Measurements from ENCODE around the gene RHOC. TPM values are rescaled to one million over a fixed set of nuclear protein-coding genes. Genes with fewer than 3 reads are reported as not detected.

RHOC gene
- total RNA-seq: 100 to 1,000 TPM; 190 to 330 TPM

DNA sequence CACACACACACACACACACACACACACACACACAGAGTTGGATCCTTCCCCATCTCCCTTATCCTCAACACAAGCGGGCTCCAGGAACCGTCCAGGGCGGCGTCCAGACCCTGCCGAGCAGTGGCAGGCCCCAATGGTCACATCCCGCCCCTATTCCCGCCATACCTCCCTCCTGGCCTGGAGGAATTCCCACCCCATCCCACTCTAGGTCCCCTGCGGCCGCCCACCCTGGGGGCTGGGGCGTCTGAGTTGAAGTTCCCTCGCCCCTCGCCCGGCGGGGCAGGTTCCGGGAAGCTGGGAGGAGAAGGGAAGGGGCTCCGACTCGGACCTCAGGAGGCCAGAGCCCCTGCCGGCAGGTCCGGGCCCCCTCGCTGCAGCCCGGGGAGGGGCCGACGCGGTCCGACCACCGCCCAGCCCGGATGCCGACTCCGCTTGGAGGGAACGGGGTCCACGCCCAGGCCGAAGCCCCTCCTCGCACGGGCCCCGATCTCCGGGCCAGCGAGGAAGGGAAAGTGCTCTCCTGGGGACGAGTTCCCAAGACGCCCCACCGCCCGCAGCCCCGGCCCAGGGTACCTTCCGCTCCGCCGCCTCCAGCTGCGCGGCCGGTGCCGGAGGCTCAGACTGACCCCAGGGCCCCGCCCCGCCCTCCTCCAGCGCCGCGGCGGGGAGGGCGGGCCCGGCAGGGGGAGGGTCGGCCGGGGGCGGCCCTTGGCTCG lies at the start of gene RHOC:
RHOC (minus strand) TSS at position 623 of the 716 bp plus-strand sequence. CDS start 3,328 bp downstream, outside the sequence.
- TF ChIP-seq, protein P1, sequence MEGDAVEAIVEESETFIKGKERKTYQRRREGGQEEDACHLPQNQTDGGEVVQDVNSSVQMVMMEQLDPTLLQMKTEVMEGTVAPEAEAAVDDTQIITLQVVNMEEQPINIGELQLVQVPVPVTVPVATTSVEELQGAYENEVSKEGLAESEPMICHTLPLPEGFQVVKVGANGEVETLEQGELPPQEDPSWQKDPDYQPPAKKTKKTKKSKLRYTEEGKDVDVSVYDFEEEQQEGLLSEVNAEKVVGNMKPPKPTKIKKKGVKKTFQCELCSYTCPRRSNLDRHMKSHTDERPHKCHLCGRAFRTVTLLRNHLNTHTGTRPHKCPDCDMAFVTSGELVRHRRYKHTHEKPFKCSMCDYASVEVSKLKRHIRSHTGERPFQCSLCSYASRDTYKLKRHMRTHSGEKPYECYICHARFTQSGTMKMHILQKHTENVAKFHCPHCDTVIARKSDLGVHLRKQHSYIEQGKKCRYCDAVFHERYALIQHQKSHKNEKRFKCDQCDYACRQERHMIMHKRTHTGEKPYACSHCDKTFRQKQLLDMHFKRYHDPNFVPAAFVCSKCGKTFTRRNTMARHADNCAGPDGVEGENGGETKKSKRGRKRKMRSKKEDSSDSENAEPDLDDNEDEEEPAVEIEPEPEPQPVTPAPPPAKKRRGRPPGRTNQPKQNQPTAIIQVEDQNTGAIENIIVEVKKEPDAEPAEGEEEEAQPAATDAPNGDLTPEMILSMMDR (IDR thresholded peaks at IDR 0.05): no peak
- Histone ChIP-seq H3K27me3 (no peaks in the 10 kb centered on the region), H3K4me3 (peak within 1 kb of the TSS; percentile 95), H3K36me3 (peaks cover 21% of the 10 kb centered on the region), H3K9me3 (no peaks in the 10 kb centered on the region), H3K4me1 (peaks cover 0 to 50% of the 10 kb centered on the region in 2 donors), H3K27ac (peak within 1 kb of the TSS; percentile 97 to 99)
- no peak for DNase-seq (ENCODE audit: low spot score)

DNA sequence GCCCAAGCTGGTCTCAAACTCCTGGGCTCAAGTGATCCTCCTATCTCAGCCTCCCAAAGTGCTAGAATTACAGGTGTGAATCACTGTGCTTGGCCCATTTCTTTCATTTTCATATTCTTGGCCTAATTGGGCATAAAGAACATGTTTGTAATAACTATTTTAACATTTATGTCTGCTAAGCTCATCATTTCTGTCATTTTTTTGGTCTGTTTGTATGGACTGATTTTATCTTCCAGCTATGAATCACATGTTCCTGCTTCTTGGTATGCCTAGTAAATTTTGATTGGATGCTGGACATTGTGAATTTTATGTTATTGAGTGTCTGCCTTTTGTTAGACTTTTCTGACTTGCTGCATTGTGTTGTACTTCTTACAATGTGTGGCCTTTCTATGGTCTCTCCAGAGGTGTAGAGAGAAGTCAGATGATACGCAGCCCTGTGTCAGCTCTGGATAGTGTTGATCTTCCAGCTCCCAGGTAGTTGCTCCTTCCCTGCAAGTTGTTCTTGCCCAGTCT lies 47.2 kb upstream of the RHOC start:
- DNase-seq (ENCODE audit: low spot score): no peak
- TF ChIP-seq, protein P1 (IDR thresholded peaks at IDR 0.05): no peak

DNA sequence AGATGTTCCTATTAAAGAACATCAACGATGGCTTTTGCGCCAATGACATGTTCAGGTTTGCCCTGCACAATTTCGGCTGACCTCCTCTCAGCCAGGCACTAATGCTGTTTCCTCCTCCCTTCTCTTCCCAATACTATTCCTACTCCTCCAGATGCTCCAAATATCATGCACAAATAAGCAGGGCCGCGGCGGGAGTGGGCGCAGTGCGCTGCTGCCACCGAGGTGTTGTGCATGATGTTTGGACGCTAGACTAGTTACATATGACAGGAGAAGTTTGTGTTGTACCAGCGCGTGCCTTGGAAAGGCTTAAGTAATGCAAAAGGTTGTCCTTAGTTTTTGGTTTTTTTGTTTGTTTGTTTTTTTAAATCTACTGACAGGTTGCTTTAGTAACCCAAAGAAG lies 41.5 kb upstream of the RHOC start:
- TF ChIP-seq, protein P1 (IDR thresholded peaks at IDR 0.05): no peak
- no peak for DNase-seq (ENCODE audit: low spot score)

More for the DNA sequence above, 47.2 kb upstream of the RHOC start:
- Histone ChIP-seq H3K27ac (no peak overlapping the region), H3K9me3 (peaks cover 0 to 5% of the 10 kb centered on the region in 2 donors), H3K36me3 (no peaks in the 10 kb centered on the region), H3K4me3 (no peak overlapping the region), H3K27me3 (no peaks in the 10 kb centered on the region), H3K4me1 (no peaks in the 10 kb centered on the region)

DNA sequence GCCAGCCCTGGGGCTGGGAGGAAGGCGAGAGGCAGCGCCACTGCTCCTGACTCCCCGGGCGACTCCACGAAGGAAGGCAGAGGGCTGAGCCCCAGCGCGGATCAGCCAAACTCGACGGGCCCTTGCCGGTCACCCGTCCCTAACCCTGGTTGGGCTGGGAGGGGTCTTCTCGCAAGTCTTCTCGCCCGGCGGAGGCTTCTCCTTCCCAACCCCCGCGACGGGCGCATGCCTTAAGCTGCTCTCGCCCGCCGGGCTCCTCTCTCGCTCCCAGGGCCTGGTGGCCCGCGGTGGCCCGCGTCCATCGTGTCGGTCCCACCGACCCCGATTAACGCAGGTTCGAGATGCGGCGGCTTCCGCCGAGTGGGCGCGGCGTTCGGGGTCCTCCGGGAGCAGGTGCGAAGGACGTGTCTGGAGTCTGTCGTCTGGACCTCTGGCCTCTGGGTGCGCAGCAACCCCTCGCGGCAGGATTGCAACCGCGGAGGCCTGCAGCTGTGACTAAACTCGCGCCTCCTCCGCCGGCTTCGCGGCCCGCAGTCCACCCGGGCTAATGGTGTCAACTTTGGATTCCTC lies 37.2 kb upstream of the RHOC start:
- Histone ChIP-seq H3K27ac (no peak overlapping the region), H3K4me3 (peak overlapping the region in 1 of 2 donors; percentile 41), H3K27me3 (peaks cover 0 to 11% of the 10 kb centered on the region in 2 donors), H3K9me3 (no peaks in the 10 kb centered on the region), H3K36me3 (no peaks in the 10 kb centered on the region), H3K4me1 (peaks cover 0 to 10% of the 10 kb centered on the region in 2 donors)
- DNase-seq (ENCODE audit: low spot score): no peak
- TF ChIP-seq, protein P1 (IDR thresholded peaks at IDR 0.05): peak in 1 of 2 donors; percentile 48

More for the DNA sequence above, 41.5 kb upstream of the RHOC start:
- H3K36me3 ChIP-seq: no peaks in the 10 kb centered on the region
- no peaks in the 10 kb centered on the region for H3K9me3 ChIP-seq
- H3K27me3 ChIP-seq: peaks cover 0 to 7% of the 10 kb centered on the region in 2 donors
- H3K27ac ChIP-seq: no peak overlapping the region
- H3K4me3 ChIP-seq: no peak overlapping the region
- peaks cover 0 to 10% of the 10 kb centered on the region in 2 donors for H3K4me1 ChIP-seq

DNA sequence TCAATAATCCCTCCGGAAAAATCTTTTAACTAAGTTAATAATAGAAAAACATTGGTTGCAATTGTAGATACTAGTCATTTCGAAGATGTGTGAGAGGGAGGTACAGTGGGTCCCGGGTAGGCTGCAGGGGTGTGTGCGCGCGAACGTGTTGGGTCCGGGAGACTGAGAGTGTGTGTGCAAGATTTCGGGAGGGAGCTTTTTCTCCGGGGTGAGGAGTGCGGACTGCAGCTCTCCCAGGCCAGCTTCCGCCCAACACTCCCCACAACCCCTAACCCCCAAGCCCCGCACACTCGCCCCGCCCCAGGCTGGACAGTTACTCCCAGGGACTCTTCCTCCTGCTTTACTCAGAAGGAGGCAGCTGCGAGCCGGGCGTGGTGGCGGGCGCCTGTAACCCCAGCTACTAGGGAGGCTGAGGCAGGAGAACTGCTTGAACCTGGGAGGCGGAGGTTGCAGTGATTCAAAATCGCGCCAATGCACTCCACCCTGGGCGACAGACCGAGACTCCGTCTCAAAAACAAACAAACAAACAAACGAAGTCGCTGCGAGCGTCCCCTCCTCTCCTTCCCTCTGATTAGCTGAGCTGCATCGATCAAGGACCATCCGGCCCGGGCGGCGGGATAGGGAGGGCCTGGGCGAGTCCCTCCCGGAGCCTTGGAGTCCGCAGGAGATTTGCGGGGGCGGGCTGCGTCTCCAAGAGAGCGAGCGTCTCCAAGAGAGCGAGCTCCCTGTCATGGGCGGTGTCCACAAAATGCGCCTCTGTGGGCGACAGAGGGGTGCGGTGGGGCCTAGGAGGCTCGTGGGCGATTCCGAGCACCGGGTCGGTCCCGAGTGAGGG lies 36.5 kb upstream of the RHOC start:
- H3K9me3 ChIP-seq: no peaks in the 10 kb centered on the region
- H3K27me3 ChIP-seq: peaks cover 0 to 11% of the 10 kb centered on the region in 2 donors
- H3K27ac ChIP-seq: no peak overlapping the region
- no peak for DNase-seq (ENCODE audit: low spot score)
- peak overlapping the region in 1 of 2 donors; percentile 41 for H3K4me3 ChIP-seq
- no peaks in the 10 kb centered on the region for H3K36me3 ChIP-seq
- TF ChIP-seq, protein P1 (IDR thresholded peaks at IDR 0.05): no peak
- peaks cover 0 to 10% of the 10 kb centered on the region in 2 donors for H3K4me1 ChIP-seq

Data from right atrium auricular region (tissue), 2 donors.